ENCODE measurements around the gene MYO6. TPM values are rescaled to one million over a fixed set of nuclear protein-coding genes. Genes with fewer than 3 reads are reported as not detected.
A peak's percentile ranks its signal among the peaks of the same experiment; 100 is the strongest.
"Not testable (repeated sequence)": the region's sequence is repeated elsewhere in the genome, so short reads cannot be mapped to it uniquely, and the experiment has no call there.

MYO6 gene
- total RNA-seq, 1 donor from 2014 or later = 116 TPM

- DNase-seq (ENCODE audit: low read depth) = no peak
Measured at GRCh38 chr6:75892384-75892783, 143.3 kb downstream of the MYO6 start.

- peak; percentile 76 for DNase-seq (ENCODE audit: low read depth)
Measured at GRCh38 chr6:75893058-75893775, 144.2 kb downstream of the MYO6 start.

DNA sequence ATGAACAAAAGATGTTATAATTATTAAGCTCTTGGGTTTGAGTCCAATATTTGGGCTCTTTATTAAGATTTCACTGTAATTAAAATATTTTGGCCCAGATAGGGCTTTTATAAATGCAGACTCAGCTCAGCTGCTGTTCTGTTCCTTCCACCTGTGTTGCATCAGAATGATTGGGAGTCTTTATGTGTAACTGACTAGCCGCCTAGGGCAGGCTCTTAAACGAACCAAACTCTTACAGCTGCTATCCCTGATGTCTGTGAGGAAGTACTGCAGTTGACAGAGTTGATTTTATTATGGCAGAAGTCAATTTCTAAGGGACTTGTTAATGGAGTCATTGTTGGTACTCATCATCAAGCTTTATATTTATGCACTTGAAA is 144.7 kb downstream of the MYO6 start:
- no peak for DNase-seq (ENCODE audit: low read depth)

- peak; percentile 33 for DNase-seq (ENCODE audit: low read depth)
Measured at GRCh38 chr6:75896526-75896925, 147.5 kb downstream of the MYO6 start.

DNA sequence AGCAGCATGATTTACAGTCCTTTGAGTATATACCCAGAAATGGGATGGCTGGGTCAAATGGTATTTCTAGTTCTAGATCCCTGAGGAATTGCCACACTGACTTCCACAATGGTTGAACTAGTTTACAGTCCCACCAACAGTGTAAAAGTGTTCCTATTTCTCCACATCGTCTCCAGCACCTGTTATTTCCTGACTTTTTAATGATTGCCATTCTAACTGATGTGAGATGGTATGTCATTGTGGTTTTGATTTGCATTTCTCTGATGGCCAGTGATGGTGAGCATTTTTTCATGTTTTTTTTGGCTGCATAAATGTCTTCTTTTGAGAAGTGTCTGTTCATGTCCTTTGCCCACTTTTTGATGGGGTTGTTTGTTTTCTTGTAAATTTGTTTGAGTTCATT is 151.2 kb downstream of the MYO6 start:
- not testable (repeated sequence) for DNase-seq (ENCODE audit: low read depth)

DNA sequence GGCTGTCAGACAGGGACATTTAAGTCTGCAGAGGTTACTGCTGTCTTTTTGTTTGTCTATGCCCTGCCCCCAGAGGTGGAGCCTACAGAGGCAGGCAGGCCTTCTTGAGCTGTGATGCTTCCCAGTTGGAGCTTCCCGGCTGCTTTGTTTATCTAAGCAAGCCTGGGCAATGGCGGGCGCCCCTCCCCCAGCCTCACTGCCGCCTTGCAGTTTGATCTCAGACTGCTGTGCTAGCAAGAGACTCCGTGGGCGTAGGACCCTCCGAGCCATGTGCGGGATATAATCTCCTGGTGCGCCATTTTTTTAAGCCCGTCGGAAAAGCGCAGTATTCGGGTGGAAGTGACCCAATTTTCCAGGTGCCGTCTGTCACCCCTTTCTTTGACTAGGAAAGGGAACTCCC is 156.1 kb downstream of the MYO6 start:
- not testable (repeated sequence) for DNase-seq (ENCODE audit: low read depth)

GRCh38 chr6:75906871-75907270 is 157.8 kb downstream of the MYO6 start:
- DNase-seq (ENCODE audit: low read depth) = no peak

- DNase-seq (ENCODE audit: low read depth) = no peak
Measured at GRCh38 chr6:75907444-75907843, 158.4 kb downstream of the MYO6 start.

- no peak for DNase-seq (ENCODE audit: low read depth)
Measured at GRCh38 chr6:75913040-75913439, 164.0 kb downstream of the MYO6 start.

GRCh38 chr6:75922226-75922625 is 173.2 kb downstream of the MYO6 start:
- DNase-seq (ENCODE audit: low read depth) = peak; percentile 59

- no peak for DNase-seq (ENCODE audit: low read depth)
Measured at GRCh38 chr6:75926293-75927168, 177.5 kb downstream of the MYO6 start.

DNA sequence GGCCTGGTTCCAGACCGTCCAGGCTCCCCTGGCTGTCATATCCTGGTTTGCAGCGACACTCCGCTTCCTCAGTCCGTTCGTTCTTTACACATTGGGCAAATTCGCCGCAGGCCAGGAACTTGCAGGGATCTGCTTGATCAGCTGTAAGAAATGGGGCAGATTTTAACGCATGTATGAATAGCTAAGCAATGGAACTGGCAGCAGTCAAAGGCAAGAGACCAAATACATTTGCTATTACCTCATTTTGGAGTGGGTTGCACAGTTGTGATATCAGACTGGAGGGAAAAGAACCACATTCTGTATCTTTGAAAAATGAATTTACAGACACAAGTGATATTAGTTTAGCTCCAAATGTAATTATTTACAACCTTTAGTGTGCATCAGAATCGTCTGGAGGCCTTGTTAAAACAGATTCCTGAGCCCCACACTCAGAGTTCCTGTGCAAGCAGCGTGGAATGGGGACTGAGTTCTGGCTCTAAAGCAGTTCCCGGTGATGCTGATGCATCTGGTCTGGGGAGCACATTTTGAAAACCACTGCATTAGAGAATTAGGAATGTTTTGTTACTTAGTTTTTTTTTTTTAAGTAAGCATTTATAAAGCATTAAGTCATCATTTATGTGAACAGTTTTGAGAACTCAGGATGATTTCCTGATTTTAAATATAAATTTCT is 182.1 kb downstream of the MYO6 start:
- DNase-seq (ENCODE audit: low read depth) = peak; percentile 74

- peak; percentile 36 for DNase-seq (ENCODE audit: low read depth)
Measured at GRCh38 chr6:75932067-75932466, 183.0 kb downstream of the MYO6 start.

GRCh38 chr6:75933387-75933975 is 184.4 kb downstream of the MYO6 start:
- DNase-seq (ENCODE audit: low read depth) = no peak

DNA sequence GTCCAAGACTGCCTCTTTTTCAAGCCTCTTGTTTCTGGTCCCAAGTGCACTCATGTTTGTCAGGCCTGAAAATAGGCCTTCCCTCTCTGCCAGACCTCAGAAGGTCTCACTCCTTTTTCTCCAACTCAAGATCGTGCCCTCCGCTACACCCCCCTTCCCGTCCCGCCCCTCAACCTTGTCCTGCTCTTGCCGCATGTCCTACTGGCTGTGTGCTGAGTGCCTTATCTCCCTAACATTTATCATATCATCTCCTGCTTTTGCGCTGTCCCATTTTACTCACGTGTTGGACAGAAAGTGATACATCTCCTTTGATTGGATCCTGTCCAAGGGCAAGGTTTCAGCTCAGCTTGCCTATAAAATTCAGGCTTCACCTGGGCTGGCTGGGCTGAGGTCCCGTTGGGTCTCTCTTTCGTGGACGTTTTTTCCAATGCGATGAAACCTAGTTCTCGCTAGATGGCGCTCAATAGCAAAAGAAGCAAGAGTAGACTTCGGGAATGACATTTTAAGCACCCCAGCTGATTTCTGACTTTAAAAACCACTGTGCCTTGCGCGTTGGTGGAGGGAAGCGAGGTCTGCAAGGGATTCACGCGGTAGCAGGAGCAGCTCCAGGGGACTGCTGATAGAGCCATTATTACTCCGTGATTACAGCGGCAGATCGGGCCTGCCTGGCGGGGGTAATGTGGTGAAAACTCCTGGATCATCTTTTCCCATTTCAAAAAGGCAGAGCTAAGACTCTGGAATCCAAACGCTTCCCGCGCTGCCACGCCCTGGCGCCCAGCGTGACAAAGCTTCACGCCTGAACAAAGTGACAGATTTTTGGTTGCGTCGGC is 185.8 kb downstream of the MYO6 start:
- DNase-seq (ENCODE audit: low read depth) = peak; percentile 79

DNA sequence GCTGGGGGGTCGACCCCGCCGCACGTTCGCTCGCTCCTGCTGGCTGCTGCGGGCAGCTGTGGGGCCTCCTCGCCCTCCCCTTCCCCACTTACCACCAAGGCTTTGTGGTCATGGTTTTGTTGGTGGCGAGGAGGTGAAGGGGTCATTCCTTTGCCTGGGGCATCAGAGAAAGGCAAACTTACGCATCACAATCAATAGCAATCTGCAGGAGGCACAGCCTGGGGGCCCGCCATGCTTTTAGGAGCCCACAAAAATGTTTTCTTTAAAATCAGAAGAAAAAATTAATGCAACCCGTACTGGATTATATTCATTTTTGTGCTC is 186.4 kb downstream of the MYO6 start:
- no peak for DNase-seq (ENCODE audit: low read depth)

- DNase-seq (ENCODE audit: low read depth) = no peak
Measured at GRCh38 chr6:75936682-75937081, 187.6 kb downstream of the MYO6 start.

GRCh38 chr6:75937846-75938245 is 188.8 kb downstream of the MYO6 start:
- DNase-seq (ENCODE audit: low read depth) = no peak

DNA sequence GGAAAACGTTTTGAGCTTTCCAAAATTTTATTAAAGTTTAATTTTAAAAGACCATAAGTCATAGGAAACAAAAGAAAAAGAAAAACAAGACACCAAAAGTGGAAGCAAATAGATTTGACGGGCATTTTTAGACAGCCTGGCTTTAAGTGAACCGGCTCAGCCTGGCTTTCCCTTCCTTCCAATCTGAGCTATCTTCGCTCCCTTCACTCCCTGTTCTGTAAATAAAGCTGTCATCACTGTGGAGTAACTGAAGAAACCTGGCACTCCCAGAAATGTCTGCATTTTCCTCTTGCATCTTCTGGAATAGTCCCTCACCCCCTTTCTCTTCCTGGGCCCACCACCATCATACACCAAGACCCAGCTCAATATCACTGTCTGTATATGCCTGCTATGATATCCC is 191.5 kb downstream of the MYO6 start:
- DNase-seq (ENCODE audit: low read depth) = no peak

GRCh38 chr6:75941509-75941908 is 192.5 kb downstream of the MYO6 start:
- no peak for DNase-seq (ENCODE audit: low read depth)

- DNase-seq (ENCODE audit: low read depth) = no peak
Measured at GRCh38 chr6:75943381-75943780, 194.3 kb downstream of the MYO6 start.

Measured in renal cortical epithelial cell (primary cell).